Measurements from ENCODE around the gene CSAG3.
"Not testable (repeated sequence)": the region's sequence is repeated elsewhere in the genome, so short reads cannot be mapped to it uniquely, and the experiment has no call there.

- not testable (repeated sequence) for TF ChIP-seq EZH2phosphoT487 (IDR thresholded peaks at IDR 0.05; ENCODE audit: borderline replicate concordance, low read length); CTCF (IDR thresholded peaks at IDR 0.05; ENCODE audit: low read depth, low read length, poor library complexity, severe bottlenecking)
Measured at GRCh38 chrX:152759544-152759943, 526 bp downstream of the CSAG3 start.
